ENCODE measurements around the gene SBF1.
A peak's percentile ranks its signal among the peaks of the same experiment; 100 is the strongest.

The SBF1 gene

GRCh38 chr22:50482107-50483074 is 7.6 kb upstream of the SBF1 start:
- peak overlapping the region; percentile 52 for H2BK120ac ChIP-seq (ENCODE audit: low read depth, low read length)
- H3K4me3 ChIP-seq (ENCODE audit: insufficient read depth in 1 of 2, low read depth in 1 of 2, low read length in 2 of 2), result peak overlapping the region in 1 of 2 experiments; percentile 52
- H3K36me3 ChIP-seq (ENCODE audit: control insufficient read depth in 1 of 2, insufficient read depth in 2 of 2, low read depth in 1 of 2, low read length in 2 of 2), result peaks cover 0 to 14% of the 10 kb centered on the region in 2 experiments
- H4K91ac ChIP-seq (ENCODE audit: low read length), result peak overlapping the region; percentile 74
- peak overlapping the region in 1 of 2 experiments; percentile 54 for H3K23ac ChIP-seq (ENCODE audit: low read length in 2 of 2)
- H2AK5ac ChIP-seq (ENCODE audit: low read length, severe bottlenecking), result no peak overlapping the region
- H3K4ac ChIP-seq (ENCODE audit: low read depth in 1 of 2, low read length in 2 of 2), result peak overlapping the region; percentile 57 to 80
- H3K18ac ChIP-seq (ENCODE audit: low read depth in 1 of 2, low read length in 2 of 2), result peak overlapping the region; percentile 67 to 88
- H2AFZ ChIP-seq (ENCODE audit: low read depth, low read length), result no peak overlapping the region
- peak overlapping the region; percentile 82 for H2BK15ac ChIP-seq (ENCODE audit: low read depth, poor library complexity, severe bottlenecking)
- H2BK5ac ChIP-seq (ENCODE audit: low read depth, low read length, poor library complexity, severe bottlenecking), result no peak overlapping the region
- H3K9ac ChIP-seq (ENCODE audit: low read length), result no peak overlapping the region
- H3K4me1 ChIP-seq (ENCODE audit: control insufficient read depth, insufficient read depth, low read depth, low read length), result peaks cover 42% of the 10 kb centered on the region
- peaks cover 23 to 79% of the 10 kb centered on the region in 2 experiments for H3K27me3 ChIP-seq (ENCODE audit: control insufficient read depth in 1 of 2, insufficient read depth in 1 of 2, low read length in 2 of 2)
- no peak overlapping the region for H3K27ac ChIP-seq (ENCODE audit: low read length, poor library complexity, severe bottlenecking)
- WGBS, result 87% methylated on average over 35 of the region's 35 CpGs
- peak overlapping the region; percentile 61 for H4K8ac ChIP-seq (ENCODE audit: low read length)
- peak overlapping the region; percentile 4 to 11 for H2BK12ac ChIP-seq (ENCODE audit: low read length in 2 of 2)
- H3K14ac ChIP-seq (ENCODE audit: low read length in 2 of 2), result peak overlapping the region in 1 of 2 experiments; percentile 80
- H3K4me2 ChIP-seq (ENCODE audit: low read length, poor library complexity, severe bottlenecking), result peak overlapping the region; percentile 44
- no peak for DNase-seq
- H3K9me3 ChIP-seq (ENCODE audit: control insufficient read depth, low read length), result no peaks in the 10 kb centered on the region
- no peaks in the 10 kb centered on the region for H3K79me1 ChIP-seq (replicated peaks; ENCODE audit: low read length, poor library complexity, severe bottlenecking)

GRCh38 chr22:50481440-50482106 is 6.7 kb upstream of the SBF1 start, which contains the start of gene ADM2:
ADM2 (plus strand) TSS chr22:50481543; CDS start chr22:50481848, 305 bp downstream.
- Histone ChIP-seq H2BK120ac (ENCODE audit: low read depth, low read length) (peak within 1 kb of the TSS; percentile 52), H4K8ac (ENCODE audit: low read length) (peak within 1 kb of the TSS; percentile 82), H3K4me2 (ENCODE audit: low read length, poor library complexity, severe bottlenecking) (peak within 1 kb of the TSS; percentile 44), H3K27me3 (ENCODE audit: control insufficient read depth in 1 of 2, insufficient read depth in 1 of 2, low read length in 2 of 2) (peaks cover 23 to 71% of the 10 kb centered on the region in 2 experiments), H3K4me3 (ENCODE audit: insufficient read depth in 1 of 2, low read depth in 1 of 2, low read length in 2 of 2) (peak within 1 kb of the TSS in 1 of 2 experiments; percentile 52), H3K18ac (ENCODE audit: low read depth in 1 of 2, low read length in 2 of 2) (peak within 1 kb of the TSS; percentile 67 to 88), H2BK12ac (ENCODE audit: low read length in 2 of 2) (peak within 1 kb of the TSS in 1 of 2 experiments; percentile 67), H3K79me1 (replicated peaks; ENCODE audit: low read length, poor library complexity, severe bottlenecking) (no peaks in the 10 kb centered on the region), H3K36me3 (ENCODE audit: control insufficient read depth in 1 of 2, insufficient read depth in 2 of 2, low read depth in 1 of 2, low read length in 2 of 2) (peaks cover 0 to 14% of the 10 kb centered on the region in 2 experiments), H3K9me3 (ENCODE audit: control insufficient read depth, low read length) (no peaks in the 10 kb centered on the region), H2AK5ac (ENCODE audit: low read length, severe bottlenecking) (no peak within 1 kb of the TSS), H3K14ac (ENCODE audit: low read length in 2 of 2) (peak within 1 kb of the TSS in 1 of 2 experiments; percentile 80), H3K4ac (ENCODE audit: low read depth in 1 of 2, low read length in 2 of 2) (peak within 1 kb of the TSS; percentile 62 to 80), H2BK15ac (ENCODE audit: low read depth, poor library complexity, severe bottlenecking) (peak within 1 kb of the TSS; percentile 98), H3K23ac (ENCODE audit: low read length in 2 of 2) (peak within 1 kb of the TSS in 1 of 2 experiments; percentile 54), H3K4me1 (ENCODE audit: control insufficient read depth, insufficient read depth, low read depth, low read length) (peaks cover 34% of the 10 kb centered on the region), H3K27ac (ENCODE audit: low read length, poor library complexity, severe bottlenecking) (no peak within 1 kb of the TSS), H4K91ac (ENCODE audit: low read length) (peak within 1 kb of the TSS; percentile 79), H3K9ac (ENCODE audit: low read length) (no peak within 1 kb of the TSS), H2AFZ (ENCODE audit: low read depth, low read length) (peak within 1 kb of the TSS; percentile 73), H2BK5ac (ENCODE audit: low read depth, low read length, poor library complexity, severe bottlenecking) (no peak within 1 kb of the TSS)
- WGBS, result 3% methylated on average over 30 of the region's 70 CpGs
- DNase-seq, result peak; percentile 38

- Histone ChIP-seq H3K23ac (ENCODE audit: low read length in 2 of 2) (no peak overlapping the region), H2BK5ac (ENCODE audit: low read depth, low read length, poor library complexity, severe bottlenecking) (no peak overlapping the region), H2AFZ (ENCODE audit: low read depth, low read length) (peak overlapping the region; percentile 62), H2BK15ac (ENCODE audit: low read depth, poor library complexity, severe bottlenecking) (peak overlapping the region; percentile 98), H2BK120ac (ENCODE audit: low read depth, low read length) (peak overlapping the region; percentile 15), H4K91ac (ENCODE audit: low read length) (peak overlapping the region; percentile 79), H2AK5ac (ENCODE audit: low read length, severe bottlenecking) (no peak overlapping the region), H3K4me1 (ENCODE audit: control insufficient read depth, insufficient read depth, low read depth, low read length) (peaks cover 30% of the 10 kb centered on the region), H3K14ac (ENCODE audit: low read length in 2 of 2) (peak overlapping the region in 1 of 2 experiments; percentile 20), H3K27ac (ENCODE audit: low read length, poor library complexity, severe bottlenecking) (no peak overlapping the region), H3K9me3 (ENCODE audit: control insufficient read depth, low read length) (no peaks in the 10 kb centered on the region), H3K36me3 (ENCODE audit: control insufficient read depth in 1 of 2, insufficient read depth in 2 of 2, low read depth in 1 of 2, low read length in 2 of 2) (peaks cover 0 to 14% of the 10 kb centered on the region in 2 experiments), H2BK12ac (ENCODE audit: low read length in 2 of 2) (peak overlapping the region in 1 of 2 experiments; percentile 40), H3K27me3 (ENCODE audit: control insufficient read depth in 1 of 2, insufficient read depth in 1 of 2, low read length in 2 of 2) (peaks cover 23 to 67% of the 10 kb centered on the region in 2 experiments), H3K4ac (ENCODE audit: low read depth in 1 of 2, low read length in 2 of 2) (peak overlapping the region in 1 of 2 experiments; percentile 66), H3K18ac (ENCODE audit: low read depth in 1 of 2, low read length in 2 of 2) (peak overlapping the region; percentile 44 to 61), H3K9ac (ENCODE audit: low read length) (no peak overlapping the region), H3K4me3 (ENCODE audit: insufficient read depth in 1 of 2, low read depth in 1 of 2, low read length in 2 of 2) (peak overlapping the region in 1 of 2 experiments; percentile 52), H4K8ac (ENCODE audit: low read length) (peak overlapping the region; percentile 82), H3K4me2 (ENCODE audit: low read length, poor library complexity, severe bottlenecking) (peak overlapping the region; percentile 44), H3K79me1 (replicated peaks; ENCODE audit: low read length, poor library complexity, severe bottlenecking) (no peaks in the 10 kb centered on the region)
- DNase-seq, result no peak
- 19% methylated on average over 27 of the region's 45 CpGs for WGBS
Observed at GRCh38 chr22:50481045-50481439, 6.2 kb upstream of the SBF1 start.
